ENCODE results near the gene KCNK1.

KCNK1 gene

DNA sequence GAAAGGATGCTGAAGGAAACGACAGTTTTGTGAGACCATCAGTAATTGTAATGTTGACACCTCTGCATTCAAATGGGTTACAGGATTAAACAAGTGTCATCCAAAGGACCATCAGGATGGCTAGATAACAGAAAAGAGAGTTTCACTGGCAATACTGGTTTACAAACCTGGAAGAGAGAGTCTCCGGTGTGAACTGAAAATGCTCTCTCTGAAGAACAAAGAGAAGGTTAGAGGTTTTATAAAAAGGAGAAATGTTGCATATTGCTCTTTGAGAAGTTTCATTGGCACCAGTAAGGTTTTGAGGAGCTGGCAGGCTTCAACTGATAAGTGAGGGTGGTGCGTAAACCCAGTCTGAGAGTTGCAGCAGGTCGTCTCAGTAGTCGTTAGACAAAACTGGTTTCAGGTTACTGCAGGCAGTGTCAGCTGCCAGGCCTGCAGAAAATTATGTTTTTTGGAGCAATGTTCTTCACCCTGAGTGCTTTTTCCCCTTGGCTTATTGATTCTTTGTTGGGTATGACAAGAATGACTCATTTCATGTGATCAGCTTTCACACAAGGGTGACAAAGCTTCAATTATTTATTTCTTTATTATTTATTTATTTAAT lies 42.2 kb downstream of the KCNK1 start:
- Histone ChIP-seq H3F3A (ENCODE audit: insufficient read depth, low read length) (peaks cover 2% of the 10 kb centered on the region; the same call in 1 of the 2 replicates), H3K36me3 (replicated peaks; ENCODE audit: insufficient read depth, low read length) (no peaks in the 10 kb centered on the region), H2AFZ (ENCODE audit: low read length) (no peak overlapping the region), H3K9ac (ENCODE audit: low read length) (no peak overlapping the region), H3K4me2 (ENCODE audit: low read depth, low read length) (no peak overlapping the region), H3K9me2 (replicated peaks; ENCODE audit: insufficient read depth, low read length) (no peaks in the 10 kb centered on the region), H3K27me3 (replicated peaks; ENCODE audit: insufficient read depth, low read length) (no peaks in the 10 kb centered on the region), H3K27ac (ENCODE audit: low read length) (no peak overlapping the region), H3K4me3 (ENCODE audit: low read length) (no peak overlapping the region), H3K79me2 (ENCODE audit: low read length) (no peaks in the 10 kb centered on the region), H3K9me3 (replicated peaks; ENCODE audit: insufficient read depth, low read length) (no peaks in the 10 kb centered on the region), H3K4me1 (ENCODE audit: low read length) (peaks cover 2% of the 10 kb centered on the region; the same call in 1 of the 2 replicates), H4K20me1 (ENCODE audit: insufficient read depth, low read length) (no peaks in the 10 kb centered on the region)
- TF ChIP-seq, protein P1, sequence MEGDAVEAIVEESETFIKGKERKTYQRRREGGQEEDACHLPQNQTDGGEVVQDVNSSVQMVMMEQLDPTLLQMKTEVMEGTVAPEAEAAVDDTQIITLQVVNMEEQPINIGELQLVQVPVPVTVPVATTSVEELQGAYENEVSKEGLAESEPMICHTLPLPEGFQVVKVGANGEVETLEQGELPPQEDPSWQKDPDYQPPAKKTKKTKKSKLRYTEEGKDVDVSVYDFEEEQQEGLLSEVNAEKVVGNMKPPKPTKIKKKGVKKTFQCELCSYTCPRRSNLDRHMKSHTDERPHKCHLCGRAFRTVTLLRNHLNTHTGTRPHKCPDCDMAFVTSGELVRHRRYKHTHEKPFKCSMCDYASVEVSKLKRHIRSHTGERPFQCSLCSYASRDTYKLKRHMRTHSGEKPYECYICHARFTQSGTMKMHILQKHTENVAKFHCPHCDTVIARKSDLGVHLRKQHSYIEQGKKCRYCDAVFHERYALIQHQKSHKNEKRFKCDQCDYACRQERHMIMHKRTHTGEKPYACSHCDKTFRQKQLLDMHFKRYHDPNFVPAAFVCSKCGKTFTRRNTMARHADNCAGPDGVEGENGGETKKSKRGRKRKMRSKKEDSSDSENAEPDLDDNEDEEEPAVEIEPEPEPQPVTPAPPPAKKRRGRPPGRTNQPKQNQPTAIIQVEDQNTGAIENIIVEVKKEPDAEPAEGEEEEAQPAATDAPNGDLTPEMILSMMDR (IDR thresholded peaks at IDR 0.05; ENCODE audit: low read length) = no peak
- TF ChIP-seq EZH2 (optimal IDR thresholded peaks at IDR 0.05; ENCODE audit: low read depth, low read length) = no peak
- no peak for TF ChIP-seq EZH2phosphoT487 (IDR thresholded peaks at IDR 0.05; ENCODE audit: low read length)
- no peak for DNase-seq

DNA sequence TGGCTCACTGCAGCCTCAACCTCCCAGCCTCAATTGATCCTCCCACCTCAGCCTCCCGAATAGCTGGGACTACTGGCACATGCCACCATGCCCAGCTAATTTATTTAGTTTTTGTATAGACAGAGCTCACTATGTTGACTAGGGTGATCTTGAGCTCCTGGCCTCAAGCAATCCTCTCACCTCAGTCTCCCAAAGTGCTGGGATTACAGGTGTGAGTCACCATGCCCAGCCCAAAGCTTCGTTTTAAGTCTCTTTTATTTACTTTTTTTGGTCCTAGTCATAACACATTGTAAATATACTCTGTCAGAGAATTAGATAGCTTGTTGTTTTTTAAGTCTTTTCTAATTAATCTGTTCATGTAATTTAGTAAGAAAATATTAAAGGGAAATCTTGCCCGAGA lies 42.8 kb downstream of the KCNK1 start:
- H3F3A ChIP-seq (ENCODE audit: insufficient read depth, low read length) = peaks cover 8% of the 10 kb centered on the region; the same call in 1 of the 2 replicates
- no peak overlapping the region for H3K27ac ChIP-seq (ENCODE audit: low read length)
- no peaks in the 10 kb centered on the region for H3K27me3 ChIP-seq (replicated peaks; ENCODE audit: insufficient read depth, low read length)
- no peaks in the 10 kb centered on the region for H3K9me2 ChIP-seq (replicated peaks; ENCODE audit: insufficient read depth, low read length)
- no peaks in the 10 kb centered on the region for H3K9me3 ChIP-seq (replicated peaks; ENCODE audit: insufficient read depth, low read length)
- peaks cover 8% of the 10 kb centered on the region for H3K4me1 ChIP-seq (ENCODE audit: low read length)
- no peak for DNase-seq
- H4K20me1 ChIP-seq (ENCODE audit: insufficient read depth, low read length) = no peaks in the 10 kb centered on the region
- no peak overlapping the region for H2AFZ ChIP-seq (ENCODE audit: low read length)
- H3K4me3 ChIP-seq (ENCODE audit: low read length) = no peak overlapping the region
- H3K9ac ChIP-seq (ENCODE audit: low read length) = no peak overlapping the region
- H3K4me2 ChIP-seq (ENCODE audit: low read depth, low read length) = no peak overlapping the region
- no peaks in the 10 kb centered on the region for H3K79me2 ChIP-seq (ENCODE audit: low read length)
- TF ChIP-seq EZH2phosphoT487 (IDR thresholded peaks at IDR 0.05; ENCODE audit: low read length) (no peak), EZH2 (optimal IDR thresholded peaks at IDR 0.05; ENCODE audit: low read depth, low read length) (no peak)
- TF ChIP-seq, protein P1 (IDR thresholded peaks at IDR 0.05; ENCODE audit: low read length) = no peak
- no peaks in the 10 kb centered on the region for H3K36me3 ChIP-seq (replicated peaks; ENCODE audit: insufficient read depth, low read length)

- no peaks in the 10 kb centered on the region for H3K79me2 ChIP-seq (ENCODE audit: low read length)
These were observed 43.6 kb downstream of the KCNK1 start for GRCh38 chr1:233657466-233657865.

More at GRCh38 chr1:233657466-233657865, 43.6 kb downstream of the KCNK1 start:
- no peak for DNase-seq
- no peaks in the 10 kb centered on the region for H3K36me3 ChIP-seq (replicated peaks; ENCODE audit: insufficient read depth, low read length)
- H3K27me3 ChIP-seq (replicated peaks; ENCODE audit: insufficient read depth, low read length) = no peaks in the 10 kb centered on the region
- H3K9ac ChIP-seq (ENCODE audit: low read length) = no peak overlapping the region
- no peaks in the 10 kb centered on the region for H3K9me2 ChIP-seq (replicated peaks; ENCODE audit: insufficient read depth, low read length)
- H3K4me2 ChIP-seq (ENCODE audit: low read depth, low read length) = no peak overlapping the region
- no peak overlapping the region for H2AFZ ChIP-seq (ENCODE audit: low read length)
- peaks cover 11% of the 10 kb centered on the region for H3F3A ChIP-seq (ENCODE audit: insufficient read depth, low read length)
- no peak overlapping the region for H3K27ac ChIP-seq (ENCODE audit: low read length)
- no peaks in the 10 kb centered on the region for H3K9me3 ChIP-seq (replicated peaks; ENCODE audit: insufficient read depth, low read length)
- peaks cover 16% of the 10 kb centered on the region for H3K4me1 ChIP-seq (ENCODE audit: low read length)
- H3K4me3 ChIP-seq (ENCODE audit: low read length) = no peak overlapping the region
- H4K20me1 ChIP-seq (ENCODE audit: insufficient read depth, low read length) = no peaks in the 10 kb centered on the region
- no peak for TF ChIP-seq EZH2 (optimal IDR thresholded peaks at IDR 0.05; ENCODE audit: low read depth, low read length)
- TF ChIP-seq EZH2phosphoT487 (IDR thresholded peaks at IDR 0.05; ENCODE audit: low read length) = no peak
- TF ChIP-seq, protein P1 (IDR thresholded peaks at IDR 0.05; ENCODE audit: low read length) = no peak

Measured in MM.1S (cell line).